ENCODE data around the gene RASA4.
"Not testable (repeated sequence)": the region's sequence is repeated elsewhere in the genome, so short reads cannot be mapped to it uniquely, and the experiment has no call there.

Gene RASA4

GRCh38 chr7:102616507-102617125 is at the start of gene RASA4:
Gene RASA4 (minus strand): TSS chr7:102616756. CDS start chr7:102616689, 67 bp downstream.
- not testable (repeated sequence) for DNase-seq

- DNase-seq = not testable (repeated sequence)
Measured at GRCh38 chr7:102664765-102665164, 48.2 kb upstream of the RASA4 start.

- DNase-seq = not testable (repeated sequence)
Measured at GRCh38 chr7:102649924-102650323, 33.4 kb upstream of the RASA4 start, which contains the start of gene SPDYE2B. Gene SPDYE2B (plus strand): TSS chr7:102650319. CDS start chr7:102652349, 2,030 bp downstream.

GRCh38 chr7:102647813-102648212 is 31.3 kb upstream of the RASA4 start:
- not testable (repeated sequence) for DNase-seq

GRCh38 chr7:102643404-102643803 is 26.8 kb upstream of the RASA4 start:
- not testable (repeated sequence) for DNase-seq

- not testable (repeated sequence) for DNase-seq
Measured at GRCh38 chr7:102642691-102643090, 26.1 kb upstream of the RASA4 start, which contains the start of gene UPK3BL1. Gene UPK3BL1 (minus strand): TSS chr7:102642791. CDS start chr7:102642741, 50 bp downstream.

GRCh38 chr7:102638848-102639247 is 22.3 kb upstream of the RASA4 start:
- DNase-seq = not testable (repeated sequence)

GRCh38 chr7:102636956-102637355 is 20.4 kb upstream of the RASA4 start:
- DNase-seq = not testable (repeated sequence)

GRCh38 chr7:102635354-102635753 is 18.8 kb upstream of the RASA4 start:
- DNase-seq = not testable (repeated sequence)

GRCh38 chr7:102634299-102634698 is 17.7 kb upstream of the RASA4 start:
- DNase-seq = not testable (repeated sequence)

GRCh38 chr7:102630622-102631021 is 14.1 kb upstream of the RASA4 start:
- not testable (repeated sequence) for DNase-seq

- not testable (repeated sequence) for DNase-seq
Measured at GRCh38 chr7:102627271-102627904, 10.8 kb upstream of the RASA4 start.

GRCh38 chr7:102618122-102618521 is 1.6 kb upstream of the RASA4 start:
- DNase-seq = not testable (repeated sequence)

GRCh38 chr7:102615930-102616329 is 626 bp downstream of the RASA4 start:
- not testable (repeated sequence) for DNase-seq

GRCh38 chr7:102614873-102615272 is 1.7 kb downstream of the RASA4 start:
- not testable (repeated sequence) for DNase-seq

GRCh38 chr7:102614346-102614697 is 2.2 kb downstream of the RASA4 start:
- DNase-seq = not testable (repeated sequence)

GRCh38 chr7:102613575-102614345 is 2.8 kb downstream of the RASA4 start:
- DNase-seq = not testable (repeated sequence)

GRCh38 chr7:102611675-102612325 is 4.8 kb downstream of the RASA4 start:
- DNase-seq = not testable (repeated sequence)

GRCh38 chr7:102611013-102611674 is 5.4 kb downstream of the RASA4 start:
- DNase-seq = not testable (repeated sequence)

GRCh38 chr7:102610441-102610840 is 6.1 kb downstream of the RASA4 start:
- DNase-seq = not testable (repeated sequence)

GRCh38 chr7:102609734-102610133 is 6.8 kb downstream of the RASA4 start:
- DNase-seq = not testable (repeated sequence)

- DNase-seq = not testable (repeated sequence)
Measured at GRCh38 chr7:102606848-102607247, 9.7 kb downstream of the RASA4 start.

All from stimulated activated naive CD4-positive, alpha-beta T cell treated with Interleukin-2 at 50 U/mL for 16 hours (primary cell).